NCI-H446 treated with DMSO at 0.1 percent for 48 hours (cell line): ENCODE data around the gene ESD.

Experiments used
- DNase-seq: peaks from one replicate; lab custom pipeline; 2025; lab: John Stamatoyannopoulos, UW

Gene ESD

DNA sequence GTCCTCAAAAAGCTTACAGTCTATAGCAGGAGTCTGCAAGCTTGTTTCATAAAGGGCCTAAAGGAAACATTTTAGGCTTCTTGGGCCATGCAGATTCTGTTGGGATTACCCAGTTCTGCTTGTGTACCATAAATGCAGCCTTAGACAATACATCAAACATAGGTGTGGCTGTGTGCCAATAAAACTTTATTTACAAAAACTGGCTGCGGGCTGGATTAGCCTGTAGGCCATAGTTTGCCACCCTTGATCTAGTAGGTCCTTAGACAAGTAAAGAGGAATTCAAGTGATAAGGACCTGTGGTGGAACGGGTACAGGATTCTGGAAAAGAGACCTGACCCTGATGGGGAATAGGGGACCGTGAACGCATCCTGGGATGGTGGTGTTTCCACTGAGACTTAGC is 51.9 kb downstream of the ESD start:
- no peak for DNase-seq

DNA sequence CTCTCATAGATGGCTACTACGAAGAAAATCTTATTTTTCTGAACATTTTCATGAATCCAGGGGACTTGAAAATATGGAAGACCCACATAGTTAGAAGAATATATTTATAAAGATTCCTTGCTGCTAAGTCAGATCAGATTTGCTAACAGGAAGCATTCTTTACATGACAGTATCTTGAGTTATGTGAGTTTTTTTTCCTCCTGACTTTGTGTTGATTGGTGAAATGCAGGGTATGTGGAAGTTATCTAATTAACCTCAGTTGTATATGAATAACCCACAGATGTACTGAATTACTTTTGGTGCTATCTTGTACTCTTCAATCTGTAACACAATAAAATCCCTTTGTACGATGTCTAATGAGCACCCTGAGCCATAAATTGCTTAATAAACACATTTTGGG is 53.8 kb downstream of the ESD start:
- DNase-seq, result no peak

DNA sequence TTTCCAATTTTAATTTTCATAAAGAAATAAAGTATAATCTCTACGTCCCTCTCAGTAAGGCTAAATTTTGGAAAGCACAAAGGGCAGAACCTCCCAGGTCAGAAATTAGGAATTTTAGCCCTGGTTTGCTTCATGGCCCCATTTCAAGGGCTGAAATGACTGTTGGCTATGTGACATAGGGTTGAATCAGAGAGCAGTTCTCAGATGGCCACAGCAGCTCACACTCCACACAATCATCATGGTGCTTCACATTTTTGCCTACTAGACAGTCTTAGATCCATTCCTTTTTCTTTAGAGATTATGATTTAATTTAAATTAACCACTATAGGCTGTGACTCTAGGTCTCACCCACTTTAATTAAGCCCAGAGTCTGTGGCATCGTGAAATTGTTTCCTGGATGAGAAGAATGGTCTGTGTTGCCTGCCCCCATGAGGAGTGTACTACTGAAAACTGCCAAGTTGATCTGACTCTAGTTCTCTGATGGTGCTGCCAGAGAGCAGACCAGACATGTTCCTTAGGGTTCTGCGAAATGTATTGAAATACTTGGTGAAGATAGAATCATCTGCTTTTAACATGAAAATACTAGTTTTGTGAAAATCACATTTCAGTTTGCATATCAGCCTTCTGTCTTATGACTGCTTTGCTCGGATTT is 57.4 kb downstream of the ESD start:
- no peak for DNase-seq

DNA sequence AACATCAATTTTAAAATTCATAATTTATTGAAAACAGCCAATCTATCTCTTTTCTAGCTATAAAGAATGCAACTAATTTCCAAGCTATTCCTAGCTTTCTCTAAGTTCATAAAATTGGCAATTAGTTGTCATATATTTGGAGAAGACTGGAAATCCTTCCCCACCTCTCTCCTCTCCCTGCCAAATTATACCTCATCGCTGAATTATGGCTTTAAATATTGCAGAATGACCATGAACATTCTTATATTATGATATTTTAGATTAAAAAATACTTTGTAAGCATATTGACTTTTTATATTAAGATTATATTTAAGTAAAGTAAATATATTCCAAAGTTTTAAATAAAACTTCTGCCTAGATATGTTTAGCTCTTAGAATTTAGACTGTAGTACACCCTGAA is 58.2 kb downstream of the ESD start:
- DNase-seq, result no peak

DNA sequence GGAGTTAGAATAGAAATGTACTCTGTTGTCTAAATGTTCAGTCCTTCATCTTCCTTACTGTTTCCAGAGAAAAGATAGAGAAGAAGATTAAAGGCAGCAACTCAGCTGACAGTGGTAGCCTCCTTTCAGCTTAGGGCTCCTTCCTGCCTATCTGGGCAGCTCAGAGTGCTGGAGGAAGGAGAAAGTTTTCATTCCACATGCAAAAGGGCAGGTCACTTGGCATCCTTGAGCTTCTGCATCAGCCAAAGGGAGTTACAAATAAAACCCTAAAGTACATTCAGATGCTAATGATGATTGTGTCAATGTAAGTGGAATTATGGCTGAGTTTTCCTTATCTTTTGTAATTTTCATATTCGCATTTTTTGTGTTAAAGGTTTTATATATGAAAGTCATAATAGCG is 58.9 kb downstream of the ESD start:
- DNase-seq, result no peak

DNA sequence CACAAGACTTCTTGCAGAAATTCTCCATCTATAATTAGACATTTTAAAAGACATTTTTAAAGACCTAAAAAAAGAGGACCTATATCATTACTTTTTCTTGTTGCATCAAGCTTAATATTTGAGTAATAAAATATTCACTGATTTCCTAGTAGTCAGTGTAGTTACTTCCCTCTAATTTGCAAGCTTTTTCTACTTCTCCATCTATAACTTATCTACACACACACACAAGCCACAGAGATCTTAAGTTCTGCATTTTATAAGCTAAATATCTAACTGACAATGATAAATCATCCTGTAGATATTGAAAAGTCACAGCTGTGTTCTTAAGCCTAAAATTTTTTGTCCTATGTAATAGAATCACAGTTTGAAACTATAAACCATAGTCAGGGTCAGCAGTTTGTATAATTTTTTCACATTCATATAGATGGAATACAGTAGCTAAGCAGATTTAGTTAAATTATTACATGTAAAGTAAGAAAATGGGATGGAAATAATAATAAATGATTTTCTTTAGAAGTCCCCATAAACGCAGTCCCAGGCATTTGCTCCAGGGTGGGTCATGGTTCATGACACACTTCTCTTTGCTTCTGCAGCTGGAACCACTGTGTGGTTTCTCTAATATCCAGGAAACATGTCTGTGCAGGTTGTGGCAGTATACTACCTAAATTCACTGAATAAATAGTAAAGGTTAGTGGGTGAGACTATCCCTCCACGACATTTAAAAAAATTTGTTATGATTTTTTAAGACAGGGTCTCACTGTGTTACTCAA is 60.2 kb downstream of the ESD start:
- no peak for DNase-seq

DNA sequence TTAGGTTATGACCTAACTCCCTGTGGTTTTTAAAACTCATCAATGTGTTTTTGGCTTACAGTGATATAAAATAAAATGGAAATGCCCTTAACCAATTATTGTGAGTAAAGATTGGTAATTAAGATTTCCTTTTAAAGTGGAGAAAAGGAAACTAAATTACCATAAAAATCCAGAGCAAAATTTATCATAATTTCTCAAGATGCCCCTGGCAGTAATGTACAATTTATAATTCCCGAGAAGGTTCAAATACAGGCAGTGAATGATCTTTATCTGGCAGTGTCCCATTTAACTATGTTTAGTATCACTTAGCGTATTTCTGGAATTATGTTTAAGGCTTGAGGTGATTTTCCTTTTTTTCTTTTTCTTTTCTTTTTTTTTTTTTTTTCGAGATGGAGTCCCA is 61.5 kb downstream of the ESD start:
- no peak for DNase-seq

DNA sequence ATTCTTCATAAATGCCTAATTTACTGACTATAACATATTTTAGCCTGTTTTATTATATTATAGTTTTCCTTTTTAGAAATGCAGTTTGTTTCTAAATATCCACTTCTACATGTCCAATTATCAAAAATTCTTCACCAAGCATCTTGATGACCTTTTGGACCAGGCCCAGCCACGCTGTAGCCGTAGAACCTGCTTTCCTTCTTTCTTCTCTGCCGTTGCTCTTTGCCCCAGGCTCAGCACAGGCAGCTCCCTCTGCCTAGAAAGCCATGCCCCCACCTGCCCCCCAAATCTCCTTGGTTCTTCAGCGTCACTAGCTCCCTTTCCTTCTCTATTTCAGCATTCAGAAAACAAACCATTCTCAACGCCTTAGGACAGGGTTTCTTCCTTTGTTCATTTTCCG is 65.4 kb downstream of the ESD start:
- DNase-seq, result no peak

DNA sequence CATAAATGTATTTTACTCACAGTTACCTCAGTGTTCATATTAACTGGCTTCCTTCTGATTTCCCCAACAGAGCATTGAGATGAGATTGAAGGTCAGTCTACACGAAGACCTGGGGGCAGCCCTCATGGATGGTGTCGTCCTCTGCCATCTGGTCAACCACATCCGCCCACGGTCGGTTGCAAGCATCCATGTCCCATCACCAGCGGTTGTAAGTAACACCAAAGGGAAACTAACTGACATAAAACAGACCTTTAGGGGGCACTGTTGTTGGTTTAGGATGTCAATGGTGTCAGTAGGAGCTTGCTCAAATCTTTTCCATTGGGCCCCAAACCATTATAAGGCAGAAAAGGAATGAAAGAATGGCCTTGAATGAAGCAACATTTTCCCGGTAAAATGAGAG is 68.2 kb downstream of the ESD start:
- no peak for DNase-seq

DNA sequence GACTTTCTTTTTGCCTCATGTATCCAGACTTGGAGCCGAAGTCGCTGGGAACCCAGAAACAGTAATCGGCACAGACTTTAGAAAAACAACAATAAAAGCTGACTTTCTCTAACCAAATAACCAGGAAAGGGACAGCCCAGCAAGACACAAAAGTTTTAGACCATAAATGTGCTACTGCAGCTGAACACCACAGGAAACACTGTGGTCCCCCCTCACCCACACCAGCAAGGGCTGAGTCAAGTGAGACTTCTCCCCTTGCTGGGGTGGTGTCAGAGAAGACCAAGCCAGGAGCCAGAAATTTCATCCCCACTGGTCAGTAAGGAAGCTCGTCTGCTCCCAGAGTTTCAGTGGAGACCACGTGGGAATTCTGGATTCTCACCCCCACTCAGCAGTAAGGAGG is 70.6 kb downstream of the ESD start:
- no peak for DNase-seq
